GM23248 (cell line): ENCODE data around the gene TFEB.

ENCODE experiments used
- EZH2 ChIP-seq: fragments of 200-600 bp; sonication (generic); IDR thresholded peaks from 2 replicates; pipeline ENCODE4 v1.6.1; 2018; ENCODE audit warnings: antibody characterized with exemption, mild to moderate bottlenecking; ENCODE audit not compliant: insufficient read depth, poor library complexity, severe bottlenecking
- EZH2phosphoT487 ChIP-seq: fragments of 200-600 bp; sonication (generic); IDR thresholded peaks from 2 replicates; pipeline ENCODE4 v1.6.1; 2018; ENCODE audit warnings: antibody characterized with exemption, moderate library complexity, mild to moderate bottlenecking, low read depth; ENCODE audit not compliant: insufficient read depth

DNA sequence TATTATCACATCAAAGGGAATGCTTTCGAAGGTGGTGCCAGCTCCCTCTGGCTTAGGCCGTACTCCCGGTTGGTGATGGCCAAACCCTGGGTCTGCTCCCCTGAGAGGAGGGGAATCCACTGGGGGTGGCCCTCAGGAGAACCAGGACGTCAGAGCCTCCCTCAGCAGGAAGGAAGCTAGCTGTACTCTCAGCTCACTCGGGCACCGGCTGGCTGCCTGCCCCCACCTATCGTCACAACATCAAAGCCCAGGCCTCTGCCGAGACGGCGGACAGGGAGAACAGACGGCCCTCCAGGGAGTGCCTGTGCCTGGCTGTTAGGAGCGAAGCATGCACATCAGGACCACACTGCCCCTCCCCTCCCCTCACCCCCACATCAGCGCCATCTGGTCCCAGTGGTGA is 20.9 kb upstream of the TFEB start:
- TF ChIP-seq EZH2 (no peak), EZH2phosphoT487 (no peak)
